Tibial artery (tissue), 4 donors: ENCODE data around the gene FAF2.

Experiments
- DNase-seq, 2 donors: peaks; one replicate each; pipeline ENCODE4 v3.0.0-alpha.2; 2019
- H3K27ac ChIP-seq, 2 donors: fragments of 200-600 bp; sonication (generic) in 1 of 2; 1 replicate in 1 of 2; 2 replicates in 1 of 2; pipeline ENCODE4 v1.5.1; 2018 to 2019; ENCODE audit warnings: mild to moderate bottlenecking in 1 of 2
- H3K27me3 ChIP-seq, 2 donors: fragments of 200-600 bp; sonication (generic) in 1 of 2; one replicate each; pipeline versions ENCODE4 v1.5.1 to v1.6.0; 2016 to 2019
- H3K36me3 ChIP-seq, 3 donors: fragments of 200-600 bp; sonication (generic) in 2 of 3; one replicate each; pipeline ENCODE4 v1.5.1; 2016 to 2019; ENCODE audit warnings: mild to moderate bottlenecking in 2 of 3
- H3K4me1 ChIP-seq, 4 donors: fragments of 200-600 bp; sonication (generic) in 2 of 4; 1 replicate in 3 of 4; 2 replicates in 1 of 4; pipeline ENCODE4 v1.5.1; 2016 to 2019
- H3K4me3 ChIP-seq, 2 donors: fragments of 200-600 bp; sonication (generic) in 1 of 2; 1 replicate in 1 of 2; 2 replicates in 1 of 2; pipeline ENCODE4 v1.5.1; 2018 to 2019; ENCODE audit warnings: mild to moderate bottlenecking in 2 of 2
- H3K9me3 ChIP-seq, 3 donors: fragments of 200-600 bp; sonication (generic) in 1 of 3; one replicate each; pipeline ENCODE4 v1.5.1; 2016 to 2019
- CTCF ChIP-seq, 2 experiments: fragments of 200-600 bp in 1 of 2; fragments of 450-650 bp in 1 of 2; IDR thresholded peaks; one replicate each; pipeline ENCODE4 v1.5.1; 2017 to 2019; ENCODE audit warnings: antibody characterized with exemption in 2 of 2, mild to moderate bottlenecking in 1 of 2, moderate library complexity in 1 of 2
- intact Hi-C: fragments of 100-400 bp; cut with DNase I; formaldehyde crosslinking; loops from one replicate; pipeline ENCODE4 v1.15.0; 2023; ENCODE audit warnings: low total_unique reads

Gene FAF2

GRCh38 chr5:176531902-176532493, 83.8 kb downstream of the FAF2 start:
- H3K27ac ChIP-seq, result no peak overlapping the region
- no peak for DNase-seq
- no peak overlapping the region for H3K4me3 ChIP-seq
- H3K36me3 ChIP-seq, result peaks cover 45 to 53% (median 53%) of the 10 kb centered on the region in 3 donors
- no peaks in the 10 kb centered on the region for H3K27me3 ChIP-seq
- peaks cover 3 to 44% (median 34%) of the 10 kb centered on the region in 4 donors for H3K4me1 ChIP-seq
- intact Hi-C loops, result no loop called here
- TF ChIP-seq CTCF (IDR thresholded peaks at IDR 0.05), result no peak
- no peaks in the 10 kb centered on the region for H3K9me3 ChIP-seq

DNA sequence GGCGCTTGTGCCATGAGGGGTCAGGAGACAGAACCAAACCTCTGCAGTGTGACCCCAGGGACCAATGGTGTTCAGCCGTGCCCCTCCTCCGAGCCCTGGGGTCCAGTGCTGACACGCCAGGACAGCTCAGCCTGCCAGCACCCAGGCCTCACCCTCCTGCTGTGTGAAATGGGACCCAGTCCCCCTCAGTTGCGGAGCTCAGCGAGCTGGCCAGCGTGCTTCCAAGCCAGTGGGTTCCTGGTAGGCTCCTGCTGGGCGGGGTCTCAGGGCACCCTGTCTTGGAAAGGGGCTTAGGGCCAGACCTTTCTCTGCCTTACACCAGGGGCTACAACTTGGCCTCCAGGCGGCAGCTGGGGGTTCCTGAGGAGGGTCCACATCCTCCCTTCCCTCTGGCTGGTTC, 84.6 kb downstream of the FAF2 start:
- no peaks in the 10 kb centered on the region for H3K27me3 ChIP-seq
- peaks cover 3 to 44% (median 34%) of the 10 kb centered on the region in 4 donors for H3K4me1 ChIP-seq
- no peak for TF ChIP-seq CTCF (IDR thresholded peaks at IDR 0.05)
- intact Hi-C loops, result no loop called here
- no peak overlapping the region for H3K4me3 ChIP-seq
- no peak for DNase-seq
- peaks cover 37 to 45% (median 45%) of the 10 kb centered on the region in 3 donors for H3K36me3 ChIP-seq
- no peak overlapping the region for H3K27ac ChIP-seq
- no peaks in the 10 kb centered on the region for H3K9me3 ChIP-seq

DNA sequence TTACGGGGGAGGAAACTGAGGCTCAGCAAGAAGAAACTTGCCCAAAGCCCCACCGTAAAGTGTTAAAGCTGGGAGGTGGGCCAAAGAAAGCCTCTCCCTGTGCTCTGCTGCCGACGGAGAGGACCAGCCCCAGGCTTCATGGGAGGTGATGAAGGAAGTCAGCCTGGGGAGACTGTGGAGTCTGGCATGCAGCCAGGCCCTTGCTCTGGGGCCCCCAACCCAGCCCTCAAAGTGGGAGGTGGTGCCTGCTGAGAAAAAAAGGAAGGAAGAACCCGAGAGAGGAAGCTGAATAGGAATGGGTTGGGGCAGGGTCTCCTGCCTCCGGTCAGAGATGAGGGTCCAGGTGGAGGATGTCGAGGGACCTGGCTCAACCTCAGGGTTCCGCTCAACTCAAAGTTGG, 85.2 kb downstream of the FAF2 start:
- Histone ChIP-seq H3K9me3 (no peaks in the 10 kb centered on the region), H3K36me3 (peaks cover 33 to 39% (median 39%) of the 10 kb centered on the region in 3 donors), H3K27me3 (no peaks in the 10 kb centered on the region), H3K4me3 (no peak overlapping the region), H3K27ac (no peak overlapping the region), H3K4me1 (peaks cover 3 to 49% (median 38%) of the 10 kb centered on the region in 4 donors)
- intact Hi-C loops, result no loop called here
- TF ChIP-seq CTCF (IDR thresholded peaks at IDR 0.05), result no peak
- DNase-seq, result no peak

DNA sequence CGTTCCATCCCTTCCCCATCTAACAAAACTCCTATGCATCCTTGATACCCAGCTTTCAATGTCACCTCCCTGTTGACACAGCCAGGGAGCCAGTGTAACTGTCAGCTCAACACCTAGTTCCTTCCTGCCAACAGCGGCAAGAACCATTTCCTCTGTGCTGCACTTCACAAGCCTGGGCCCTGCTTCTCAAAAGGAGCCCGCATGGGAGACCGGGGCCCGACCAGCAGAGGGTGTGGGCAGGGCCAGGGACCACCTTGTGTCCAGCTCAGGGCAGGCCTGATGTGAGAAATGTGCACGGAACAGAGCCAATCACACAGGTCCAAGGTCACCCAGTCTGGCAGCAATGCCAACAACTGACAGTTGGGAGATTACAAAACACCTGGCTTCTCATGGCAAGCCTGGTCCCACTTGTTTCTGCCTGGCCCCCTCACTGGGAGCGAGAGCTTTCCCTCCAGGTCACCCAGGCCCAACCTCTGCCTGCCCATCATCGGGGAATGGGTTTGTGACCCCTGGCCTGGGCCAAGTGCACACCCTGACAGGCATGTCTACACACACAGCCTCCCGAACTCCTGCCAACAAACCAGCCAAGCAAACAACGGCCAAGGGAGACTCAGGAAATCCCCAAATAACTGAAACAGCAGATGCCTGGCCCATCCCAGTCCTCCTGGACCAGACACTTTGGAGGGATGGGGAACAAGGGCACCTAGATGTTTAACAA, 85.9 kb downstream of the FAF2 start:
- peaks cover 27 to 32% (median 32%) of the 10 kb centered on the region in 3 donors for H3K36me3 ChIP-seq
- peak overlapping the region; percentile 20 to 92 for H3K27ac ChIP-seq
- peak overlapping the region in 1 of 2 donors; percentile 87 for H3K4me3 ChIP-seq
- peaks cover 3 to 51% (median 39%) of the 10 kb centered on the region in 4 donors for H3K4me1 ChIP-seq
- H3K27me3 ChIP-seq, result no peaks in the 10 kb centered on the region
- intact Hi-C loops, result no loop called here
- no peaks in the 10 kb centered on the region for H3K9me3 ChIP-seq
- DNase-seq, result no peak
- no peak for TF ChIP-seq CTCF (IDR thresholded peaks at IDR 0.05)

DNA sequence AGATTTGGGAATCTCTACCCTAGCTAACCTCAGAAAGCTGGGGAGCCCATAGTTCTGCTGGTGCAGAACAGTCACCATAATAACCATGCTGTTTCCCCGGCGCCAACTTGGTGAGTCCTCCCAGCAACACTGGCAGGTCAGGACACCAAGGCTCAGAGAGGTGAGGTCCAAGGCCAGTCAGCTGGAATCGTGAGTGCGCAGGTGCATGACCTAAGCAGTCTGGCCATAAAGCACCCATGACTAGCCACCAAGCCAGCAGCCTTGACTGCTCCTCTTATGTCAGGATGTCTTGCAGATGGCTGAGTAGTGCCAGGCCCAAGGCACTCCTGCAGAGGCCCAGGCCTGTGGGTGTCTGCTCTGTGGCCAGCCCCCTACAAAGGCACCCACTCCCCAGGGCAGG, 86.5 kb downstream of the FAF2 start:
- no peak for DNase-seq
- Histone ChIP-seq H3K4me3 (peak overlapping the region in 1 of 2 donors; percentile 87), H3K27ac (peak overlapping the region; percentile 20 to 92), H3K36me3 (peaks cover 21 to 26% (median 26%) of the 10 kb centered on the region in 3 donors), H3K27me3 (no peaks in the 10 kb centered on the region), H3K4me1 (peaks cover 3 to 51% (median 39%) of the 10 kb centered on the region in 4 donors), H3K9me3 (no peaks in the 10 kb centered on the region)
- TF ChIP-seq CTCF (IDR thresholded peaks at IDR 0.05), result no peak
- intact Hi-C loops, result loop anchor here (5.0 kb wide), 2 partner anchors 87 to 113 kb away; partner anchors contain the start of genes FAF2 and TSPAN17
